ENCODE results near the gene ZNF274. TPM values are rescaled to one million over a fixed set of nuclear protein-coding genes. Genes with fewer than 3 reads are reported as not detected.
A peak's percentile ranks its signal among the peaks of the same experiment; 100 is the strongest.
"Not testable (repeated sequence)": the region's sequence is repeated elsewhere in the genome, so short reads cannot be mapped to it uniquely, and the experiment has no call there.

The ZNF274 gene
- total RNA-seq, 2 experiments from 2014 or later, result 36.2 to 36.4 TPM

DNA sequence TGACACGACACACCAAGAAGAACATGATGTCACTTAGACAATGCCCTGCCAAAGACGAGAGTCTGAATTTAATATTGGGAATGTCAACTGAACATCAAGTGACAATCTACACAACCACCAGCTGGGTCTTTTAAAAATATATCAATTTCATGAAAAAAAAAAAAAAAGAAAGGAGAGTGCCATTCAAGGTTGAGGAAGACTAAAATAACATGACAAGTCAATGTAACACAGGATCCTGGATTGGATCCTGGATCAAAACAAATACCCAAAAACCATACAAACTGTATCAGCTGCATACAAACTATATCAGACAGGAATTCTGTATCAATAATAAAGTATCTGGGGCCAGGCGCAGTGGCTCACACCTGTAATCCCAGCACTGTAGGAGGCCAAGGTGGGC is 37.0 kb upstream of the ZNF274 start:
- Histone ChIP-seq H3K79me2 (ENCODE audit: insufficient read depth, low read depth, low read length) (no peaks in the 10 kb centered on the region), H3K9me3 (ENCODE audit: low read length) (peaks cover 24% of the 10 kb centered on the region), H3K27ac (ENCODE audit: low read depth, low read length, poor library complexity, severe bottlenecking) (no peak overlapping the region), H3K4me1 (ENCODE audit: insufficient read depth, low read length, poor library complexity, severe bottlenecking) (peaks cover 4% of the 10 kb centered on the region), H3K4me2 (ENCODE audit: low read length) (no peak overlapping the region), H3K4me3 (ENCODE audit: low read depth, low read length, poor library complexity, severe bottlenecking) (no peak overlapping the region), H2AFZ (ENCODE audit: low read length) (no peak overlapping the region), H4K20me1 (ENCODE audit: insufficient read depth, low read length) (no peaks in the 10 kb centered on the region), H3K9me2 (ENCODE audit: insufficient read depth, low read length) (no peaks in the 10 kb centered on the region), H3K36me3 (ENCODE audit: insufficient read depth, low read length) (no peaks in the 10 kb centered on the region)
- ChIA-PET CTCF (ENCODE audit: unreplicated experiment) (no interaction called here), POLR2A (no interaction called here)
- intact Hi-C loops (cut with micrococcal nuclease; ENCODE audit: unreplicated experiment), result no loop called here
- BruUV-seq (replicated peaks), result no TSS peak
- DNase-seq (ENCODE audit: low spot score), result no peak
- no peak for TF ChIP-seq EZH2phosphoT487 (IDR thresholded peaks at IDR 0.05; ENCODE audit: borderline replicate concordance, low read depth, low read length)
- TF ChIP-seq, protein P1, sequence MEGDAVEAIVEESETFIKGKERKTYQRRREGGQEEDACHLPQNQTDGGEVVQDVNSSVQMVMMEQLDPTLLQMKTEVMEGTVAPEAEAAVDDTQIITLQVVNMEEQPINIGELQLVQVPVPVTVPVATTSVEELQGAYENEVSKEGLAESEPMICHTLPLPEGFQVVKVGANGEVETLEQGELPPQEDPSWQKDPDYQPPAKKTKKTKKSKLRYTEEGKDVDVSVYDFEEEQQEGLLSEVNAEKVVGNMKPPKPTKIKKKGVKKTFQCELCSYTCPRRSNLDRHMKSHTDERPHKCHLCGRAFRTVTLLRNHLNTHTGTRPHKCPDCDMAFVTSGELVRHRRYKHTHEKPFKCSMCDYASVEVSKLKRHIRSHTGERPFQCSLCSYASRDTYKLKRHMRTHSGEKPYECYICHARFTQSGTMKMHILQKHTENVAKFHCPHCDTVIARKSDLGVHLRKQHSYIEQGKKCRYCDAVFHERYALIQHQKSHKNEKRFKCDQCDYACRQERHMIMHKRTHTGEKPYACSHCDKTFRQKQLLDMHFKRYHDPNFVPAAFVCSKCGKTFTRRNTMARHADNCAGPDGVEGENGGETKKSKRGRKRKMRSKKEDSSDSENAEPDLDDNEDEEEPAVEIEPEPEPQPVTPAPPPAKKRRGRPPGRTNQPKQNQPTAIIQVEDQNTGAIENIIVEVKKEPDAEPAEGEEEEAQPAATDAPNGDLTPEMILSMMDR (conservative IDR thresholded peaks at IDR 0.05; ENCODE audit: low read length), result no peak

GRCh38 chr19:58147475-58147874 is 35.4 kb upstream of the ZNF274 start:
- H3K79me2 ChIP-seq (ENCODE audit: insufficient read depth, low read depth, low read length); intact Hi-C loops (cut with micrococcal nuclease; ENCODE audit: unreplicated experiment); DNase-seq (ENCODE audit: low spot score); POLR2A ChIA-PET; H3K9me2 ChIP-seq (ENCODE audit: insufficient read depth, low read length); H3K36me3 ChIP-seq (ENCODE audit: insufficient read depth, low read length); H3K4me3 ChIP-seq (ENCODE audit: low read depth, low read length, poor library complexity, severe bottlenecking); H3K4me1 ChIP-seq (ENCODE audit: insufficient read depth, low read length, poor library complexity, severe bottlenecking); BruUV-seq (replicated peaks); CTCF ChIA-PET (ENCODE audit: unreplicated experiment); H3K27ac ChIP-seq (ENCODE audit: low read depth, low read length, poor library complexity, severe bottlenecking); H3K4me2 ChIP-seq (ENCODE audit: low read length); H2AFZ ChIP-seq (ENCODE audit: low read length); H4K20me1 ChIP-seq (ENCODE audit: insufficient read depth, low read length): not testable (repeated sequence)
- peaks cover 35% of the 10 kb centered on the region for H3K9me3 ChIP-seq (ENCODE audit: low read length)

- ChIA-PET POLR2A (no interaction called here), CTCF (ENCODE audit: unreplicated experiment) (no interaction called here)
- BruUV-seq (replicated peaks), result no TSS peak
- Histone ChIP-seq H3K4me1 (ENCODE audit: insufficient read depth, low read length, poor library complexity, severe bottlenecking) (peaks cover 4% of the 10 kb centered on the region), H3K9me2 (ENCODE audit: insufficient read depth, low read length) (no peaks in the 10 kb centered on the region), H3K36me3 (ENCODE audit: insufficient read depth, low read length) (no peaks in the 10 kb centered on the region), H3K79me2 (ENCODE audit: insufficient read depth, low read depth, low read length) (no peaks in the 10 kb centered on the region), H3K27ac (ENCODE audit: low read depth, low read length, poor library complexity, severe bottlenecking) (no peak within 1 kb of the TSS), H3K9me3 (ENCODE audit: low read length) (peaks cover 33% of the 10 kb centered on the region), H3K4me3 (ENCODE audit: low read depth, low read length, poor library complexity, severe bottlenecking) (peak within 1 kb of the TSS; percentile 81), H4K20me1 (ENCODE audit: insufficient read depth, low read length) (no peaks in the 10 kb centered on the region), H2AFZ (ENCODE audit: low read length) (peak within 1 kb of the TSS; percentile 92), H3K4me2 (ENCODE audit: low read length) (peak within 1 kb of the TSS; percentile 84)
- TF ChIP-seq, protein P1 (conservative IDR thresholded peaks at IDR 0.05; ENCODE audit: low read length), result no peak
- TF ChIP-seq EZH2phosphoT487 (IDR thresholded peaks at IDR 0.05; ENCODE audit: borderline replicate concordance, low read depth, low read length), result no peak
- peak; percentile 86 for DNase-seq (ENCODE audit: low spot score)
- intact Hi-C loops (cut with micrococcal nuclease; ENCODE audit: unreplicated experiment), result no loop called here
Observed at GRCh38 chr19:58150328-58150921, 32.4 kb upstream of the ZNF274 start, which contains the start of gene ZNF329. TSS of gene ZNF329 (minus strand) at chr19:58150789. CDS start at chr19:58129503, 21,286 bp downstream.

All from OCI-LY7 (cell line).